ENCODE measurements around the gene TBX20.

Gene TBX20

DNA sequence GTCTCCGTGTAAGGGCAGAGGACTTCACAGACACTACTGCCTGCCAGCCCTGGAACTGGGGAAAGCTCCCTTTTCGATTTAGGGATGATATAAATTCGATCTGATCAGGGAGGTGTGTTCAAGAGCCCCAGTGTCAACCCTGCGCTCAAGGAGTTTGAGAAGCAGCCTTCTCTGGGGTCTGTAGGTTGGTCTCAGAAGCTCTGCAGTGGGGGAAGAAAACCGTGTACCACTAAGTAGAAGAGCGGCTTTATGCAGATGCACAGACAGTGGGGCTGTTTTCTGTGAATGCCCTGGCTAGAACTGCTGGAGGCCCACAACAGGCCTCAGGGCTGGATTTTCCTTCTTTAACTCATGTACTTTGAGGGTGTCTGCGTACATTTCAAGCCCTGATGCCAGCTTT is 6.3 kb upstream of the TBX20 start:
- Histone ChIP-seq H3K27me3 (ENCODE audit: insufficient read depth, low read length) (peaks cover 84% of the 10 kb centered on the region), H3K4me3 (ENCODE audit: low read length) (no peak overlapping the region), H3K9me3 (ENCODE audit: low read length) (peaks cover 5% of the 10 kb centered on the region), H3K4me1 (ENCODE audit: insufficient read depth, low read length) (no peaks in the 10 kb centered on the region), H3K36me3 (ENCODE audit: insufficient read depth, low read length) (no peaks in the 10 kb centered on the region), H2AFZ (ENCODE audit: low read depth, low read length) (no peak overlapping the region)

DNA sequence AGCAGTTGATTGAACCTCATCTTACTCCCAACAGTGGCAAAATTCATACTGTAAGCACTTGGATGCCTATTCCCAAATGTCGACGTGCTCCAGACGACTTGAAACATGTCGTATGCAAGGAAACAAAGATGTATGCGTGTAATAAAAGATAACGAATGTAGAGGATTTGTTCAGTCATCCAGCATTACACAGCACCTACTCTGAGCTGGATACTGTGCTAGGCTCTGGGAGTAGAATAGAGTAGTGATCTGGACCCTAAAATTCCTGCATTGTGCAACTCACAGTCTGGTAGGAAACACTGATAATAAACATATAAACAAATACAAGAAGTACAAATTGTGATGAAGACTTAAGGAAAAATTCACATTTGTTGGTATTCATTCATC is 5.6 kb upstream of the TBX20 start:
- Histone ChIP-seq H3K27me3 (ENCODE audit: insufficient read depth, low read length) (peaks cover 88% of the 10 kb centered on the region), H2AFZ (ENCODE audit: low read depth, low read length) (no peak overlapping the region), H3K4me3 (ENCODE audit: low read length) (no peak overlapping the region), H3K36me3 (ENCODE audit: insufficient read depth, low read length) (no peaks in the 10 kb centered on the region), H3K4me1 (ENCODE audit: insufficient read depth, low read length) (no peaks in the 10 kb centered on the region), H3K9me3 (ENCODE audit: low read length) (peaks cover 5% of the 10 kb centered on the region)

DNA sequence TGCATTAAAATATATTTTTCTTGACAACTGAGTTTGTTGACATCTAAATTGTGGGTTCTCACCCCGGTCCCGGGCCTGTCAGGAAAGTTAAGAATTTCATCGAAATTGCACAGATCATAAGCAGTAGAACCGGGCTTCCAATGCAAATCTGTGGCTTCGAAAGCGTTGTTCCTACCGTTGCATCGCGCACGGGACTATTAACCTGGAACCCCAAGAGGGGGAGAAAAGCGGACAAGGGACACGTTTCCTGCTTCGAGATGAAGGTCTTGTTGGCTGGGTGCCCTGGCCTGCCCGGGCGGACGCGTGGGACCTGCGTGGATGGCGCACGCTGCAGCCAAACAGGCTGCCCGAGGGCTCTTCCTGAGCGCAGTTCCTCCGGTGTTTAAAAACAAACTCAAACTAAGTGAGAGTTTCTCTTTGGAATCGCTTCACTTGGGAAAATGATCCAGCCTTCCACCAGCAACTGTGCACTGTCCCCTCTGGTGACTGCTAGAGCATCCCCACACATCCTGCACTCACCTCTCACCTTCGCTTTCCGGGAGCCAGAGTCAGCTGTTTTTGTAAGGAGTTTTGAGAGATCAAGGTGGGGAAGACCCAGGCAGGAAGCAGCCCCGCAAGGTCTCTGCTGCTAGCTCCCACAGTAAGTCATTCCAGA is 5.1 kb upstream of the TBX20 start:
- no peaks in the 10 kb centered on the region for H3K4me1 ChIP-seq (ENCODE audit: insufficient read depth, low read length)
- H3K4me3 ChIP-seq (ENCODE audit: low read length) = no peak overlapping the region
- H3K36me3 ChIP-seq (ENCODE audit: insufficient read depth, low read length) = no peaks in the 10 kb centered on the region
- H2AFZ ChIP-seq (ENCODE audit: low read depth, low read length) = no peak overlapping the region
- H3K27me3 ChIP-seq (ENCODE audit: insufficient read depth, low read length) = peaks cover 94% of the 10 kb centered on the region
- H3K9me3 ChIP-seq (ENCODE audit: low read length) = peaks cover 5% of the 10 kb centered on the region

GRCh38 chr7:35258125-35258867 is 4.4 kb upstream of the TBX20 start:
- Histone ChIP-seq H2AFZ (ENCODE audit: low read depth, low read length) (peak overlapping the region; percentile 34), H3K4me3 (ENCODE audit: low read length) (no peak overlapping the region), H3K36me3 (ENCODE audit: insufficient read depth, low read length) (no peaks in the 10 kb centered on the region), H3K4me1 (ENCODE audit: insufficient read depth, low read length) (no peaks in the 10 kb centered on the region), H3K27me3 (ENCODE audit: insufficient read depth, low read length) (peaks cover 99% of the 10 kb centered on the region), H3K9me3 (ENCODE audit: low read length) (peaks cover 5% of the 10 kb centered on the region)

- no peaks in the 10 kb centered on the region for H3K36me3 ChIP-seq (ENCODE audit: insufficient read depth, low read length)
- peaks cover 99% of the 10 kb centered on the region for H3K27me3 ChIP-seq (ENCODE audit: insufficient read depth, low read length)
- no peaks in the 10 kb centered on the region for H3K4me1 ChIP-seq (ENCODE audit: insufficient read depth, low read length)
- H3K4me3 ChIP-seq (ENCODE audit: low read length) = no peak overlapping the region
- peak overlapping the region; percentile 34 for H2AFZ ChIP-seq (ENCODE audit: low read depth, low read length)
- H3K9me3 ChIP-seq (ENCODE audit: low read length) = peaks cover 4% of the 10 kb centered on the region
These were observed 3.6 kb upstream of the TBX20 start for GRCh38 chr7:35257251-35258124.

- Histone ChIP-seq H3K36me3 (ENCODE audit: insufficient read depth, low read length) (no peaks in the 10 kb centered on the region), H3K4me3 (ENCODE audit: low read length) (no peak overlapping the region), H3K27me3 (ENCODE audit: insufficient read depth, low read length) (peaks cover 99% of the 10 kb centered on the region), H3K9me3 (ENCODE audit: low read length) (no peaks in the 10 kb centered on the region), H2AFZ (ENCODE audit: low read depth, low read length) (no peak overlapping the region), H3K4me1 (ENCODE audit: insufficient read depth, low read length) (no peaks in the 10 kb centered on the region)
These were observed 2.6 kb upstream of the TBX20 start for GRCh38 chr7:35256256-35257175.

DNA sequence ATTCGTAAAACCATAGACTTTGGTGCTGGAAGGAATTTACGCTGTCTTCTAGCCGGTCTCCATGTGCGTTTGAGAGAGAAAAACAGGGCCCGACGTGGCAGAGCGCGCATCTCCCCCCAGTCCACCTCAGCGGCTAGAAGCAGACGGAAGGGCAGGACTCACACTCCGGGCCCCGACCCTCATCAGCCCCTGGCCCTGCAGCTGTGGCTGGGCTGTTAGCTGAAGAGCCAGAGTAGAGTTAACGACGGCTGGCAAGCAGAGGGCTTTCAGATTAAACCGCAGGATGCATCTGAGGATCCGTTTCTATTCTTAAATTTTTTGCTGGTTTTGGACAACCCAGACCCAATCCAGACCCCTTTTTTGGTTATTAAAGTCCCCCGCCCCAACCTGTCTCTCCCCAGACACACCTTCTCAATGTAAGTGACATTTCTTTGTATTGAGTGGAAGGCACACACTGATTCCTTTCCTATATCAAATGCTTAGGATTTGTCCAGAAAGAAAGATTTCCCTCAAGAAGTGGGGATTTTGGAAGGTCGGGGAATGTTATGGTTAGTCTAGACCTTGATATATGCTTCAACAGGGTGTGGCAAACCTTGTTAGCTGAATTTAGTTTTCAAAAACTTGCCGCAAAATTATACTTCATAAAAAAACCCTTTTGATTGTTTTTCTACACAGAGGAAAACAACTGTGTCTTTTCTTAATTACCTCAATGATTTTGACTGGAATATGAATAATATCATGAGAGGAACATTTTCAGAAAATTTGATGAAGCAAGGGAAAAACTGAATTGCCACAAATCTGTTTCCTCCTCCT is 1.7 kb upstream of the TBX20 start:
- no peak overlapping the region for H2AFZ ChIP-seq (ENCODE audit: low read depth, low read length)
- peaks cover 100% of the 10 kb centered on the region for H3K27me3 ChIP-seq (ENCODE audit: insufficient read depth, low read length)
- H3K36me3 ChIP-seq (ENCODE audit: insufficient read depth, low read length) = no peaks in the 10 kb centered on the region
- H3K4me1 ChIP-seq (ENCODE audit: insufficient read depth, low read length) = no peaks in the 10 kb centered on the region
- H3K4me3 ChIP-seq (ENCODE audit: low read length) = no peak overlapping the region
- H3K9me3 ChIP-seq (ENCODE audit: low read length) = no peaks in the 10 kb centered on the region

GRCh38 chr7:35254496-35255442 is 869 bp upstream of the TBX20 start:
- Histone ChIP-seq H3K9me3 (ENCODE audit: low read length) (no peaks in the 10 kb centered on the region), H3K27me3 (ENCODE audit: insufficient read depth, low read length) (peaks cover 100% of the 10 kb centered on the region), H3K4me1 (ENCODE audit: insufficient read depth, low read length) (no peaks in the 10 kb centered on the region), H3K36me3 (ENCODE audit: insufficient read depth, low read length) (no peaks in the 10 kb centered on the region), H3K4me3 (ENCODE audit: low read length) (peak overlapping the region; percentile 44), H2AFZ (ENCODE audit: low read depth, low read length) (peak overlapping the region; percentile 82)

GRCh38 chr7:35253460-35253709 is 515 bp downstream of the TBX20 start:
- Histone ChIP-seq H3K27me3 (ENCODE audit: insufficient read depth, low read length) (peaks cover 100% of the 10 kb centered on the region), H2AFZ (ENCODE audit: low read depth, low read length) (peak overlapping the region; percentile 82), H3K36me3 (ENCODE audit: insufficient read depth, low read length) (no peaks in the 10 kb centered on the region), H3K4me1 (ENCODE audit: insufficient read depth, low read length) (no peaks in the 10 kb centered on the region), H3K9me3 (ENCODE audit: low read length) (no peaks in the 10 kb centered on the region), H3K4me3 (ENCODE audit: low read length) (peak overlapping the region; percentile 44)

GRCh38 chr7:35252612-35253459 is 1.1 kb downstream of the TBX20 start:
- Histone ChIP-seq H3K4me1 (ENCODE audit: insufficient read depth, low read length) (no peaks in the 10 kb centered on the region), H3K27me3 (ENCODE audit: insufficient read depth, low read length) (peaks cover 99% of the 10 kb centered on the region), H3K9me3 (ENCODE audit: low read length) (no peaks in the 10 kb centered on the region), H2AFZ (ENCODE audit: low read depth, low read length) (no peak overlapping the region), H3K36me3 (ENCODE audit: insufficient read depth, low read length) (no peaks in the 10 kb centered on the region), H3K4me3 (ENCODE audit: low read length) (no peak overlapping the region)

Data from neuron (in vitro differentiated cells).